Measurements from ENCODE around the gene NUP37. TPM values are rescaled to one million over a fixed set of nuclear protein-coding genes. Genes with fewer than 3 reads are reported as not detected.

Gene NUP37
- total RNA-seq, 1 donor from 2014 or later: 141 TPM

GRCh38 chr12:102116392-102116791 lies 3.5 kb downstream of the NUP37 start:
- H3K4me2 ChIP-seq: no peak overlapping the region
- peaks cover 22% of the 10 kb centered on the region for H3K36me3 ChIP-seq
- no peak overlapping the region for H2AFZ ChIP-seq (replicated peaks)
- Mint-ChIP-seq H3K27ac (no peak overlapping the region), H3K9me3 (no peaks in the 10 kb centered on the region), H3K4me3 (no peak overlapping the region), H3K27me3 (ENCODE audit: insufficient read depth, low read depth) (peaks cover 3% of the 10 kb centered on the region), H3K36me3 (peaks cover 6% of the 10 kb centered on the region), H3K4me1 (peaks cover 12% of the 10 kb centered on the region)
- H3K4me1 ChIP-seq: peaks cover 4% of the 10 kb centered on the region
- no peaks in the 10 kb centered on the region for H3K9me3 ChIP-seq (ENCODE audit: low read depth)
- no peak overlapping the region for H3K4me3 ChIP-seq
- H3K79me2 ChIP-seq (ENCODE audit: low read depth): peaks cover 28% of the 10 kb centered on the region
- peaks cover 5% of the 10 kb centered on the region for H3F3A ChIP-seq (ENCODE audit: low read depth)
- no peaks in the 10 kb centered on the region for H3K27me3 ChIP-seq
- no peak overlapping the region for H3K27ac ChIP-seq
- no peak overlapping the region for H3K9ac ChIP-seq
- H4K20me1 ChIP-seq (ENCODE audit: low read depth): no peaks in the 10 kb centered on the region
- no peak for TF ChIP-seq CTCF (IDR thresholded peaks at IDR 0.05)
- no peak for TF ChIP-seq EZH2 (IDR thresholded peaks at IDR 0.05)
- no peak for TF ChIP-seq EZH2phosphoT487 (IDR thresholded peaks at IDR 0.05)
- no peak for DNase-seq (ENCODE audit: low spot score)

GRCh38 chr12:102114212-102114611 lies 5.7 kb downstream of the NUP37 start:
- Histone ChIP-seq H3K4me2 (no peak overlapping the region), H3K4me3 (no peak overlapping the region), H3K27me3 (no peaks in the 10 kb centered on the region), H3K9ac (no peak overlapping the region), H3K9me3 (ENCODE audit: low read depth) (no peaks in the 10 kb centered on the region), H3K4me1 (no peaks in the 10 kb centered on the region), H2AFZ (replicated peaks) (no peak overlapping the region), H4K20me1 (ENCODE audit: low read depth) (no peaks in the 10 kb centered on the region), H3K36me3 (peaks cover 30% of the 10 kb centered on the region), H3K79me2 (ENCODE audit: low read depth) (peaks cover 11% of the 10 kb centered on the region), H3F3A (ENCODE audit: low read depth) (no peaks in the 10 kb centered on the region), H3K27ac (no peak overlapping the region)
- Mint-ChIP-seq H3K4me1 (peaks cover 5% of the 10 kb centered on the region), H3K36me3 (peaks cover 17% of the 10 kb centered on the region), H3K27ac (no peak overlapping the region), H3K4me3 (no peak overlapping the region), H3K27me3 (ENCODE audit: insufficient read depth, low read depth) (no peaks in the 10 kb centered on the region), H3K9me3 (no peaks in the 10 kb centered on the region)
- TF ChIP-seq EZH2 (IDR thresholded peaks at IDR 0.05) (no peak), EZH2phosphoT487 (IDR thresholded peaks at IDR 0.05) (no peak), CTCF (IDR thresholded peaks at IDR 0.05) (no peak)
- no peak for DNase-seq (ENCODE audit: low spot score)

GRCh38 chr12:102110782-102111181 lies 9.1 kb downstream of the NUP37 start:
- Mint-ChIP-seq H3K4me3 (no peak overlapping the region), H3K27me3 (ENCODE audit: insufficient read depth, low read depth) (peaks cover 3% of the 10 kb centered on the region), H3K27ac (no peak overlapping the region), H3K9me3 (peaks cover 10% of the 10 kb centered on the region), H3K4me1 (no peaks in the 10 kb centered on the region), H3K36me3 (peaks cover 43% of the 10 kb centered on the region)
- Histone ChIP-seq H3K9ac (no peak overlapping the region), H3K36me3 (peaks cover 39% of the 10 kb centered on the region), H3K27me3 (no peaks in the 10 kb centered on the region), H3K4me1 (no peaks in the 10 kb centered on the region), H3F3A (ENCODE audit: low read depth) (no peaks in the 10 kb centered on the region), H3K4me3 (no peak overlapping the region), H3K4me2 (no peak overlapping the region), H4K20me1 (ENCODE audit: low read depth) (no peaks in the 10 kb centered on the region), H2AFZ (replicated peaks) (no peak overlapping the region), H3K79me2 (ENCODE audit: low read depth) (no peaks in the 10 kb centered on the region), H3K27ac (no peak overlapping the region), H3K9me3 (ENCODE audit: low read depth) (no peaks in the 10 kb centered on the region)
- TF ChIP-seq CTCF (IDR thresholded peaks at IDR 0.05) (no peak), EZH2phosphoT487 (IDR thresholded peaks at IDR 0.05) (no peak), EZH2 (IDR thresholded peaks at IDR 0.05) (no peak)
- DNase-seq (ENCODE audit: low spot score): no peak

Data from neural progenitor cell (in vitro differentiated cells).